ENCODE data around the gene CIITA.

The CIITA gene

DNA sequence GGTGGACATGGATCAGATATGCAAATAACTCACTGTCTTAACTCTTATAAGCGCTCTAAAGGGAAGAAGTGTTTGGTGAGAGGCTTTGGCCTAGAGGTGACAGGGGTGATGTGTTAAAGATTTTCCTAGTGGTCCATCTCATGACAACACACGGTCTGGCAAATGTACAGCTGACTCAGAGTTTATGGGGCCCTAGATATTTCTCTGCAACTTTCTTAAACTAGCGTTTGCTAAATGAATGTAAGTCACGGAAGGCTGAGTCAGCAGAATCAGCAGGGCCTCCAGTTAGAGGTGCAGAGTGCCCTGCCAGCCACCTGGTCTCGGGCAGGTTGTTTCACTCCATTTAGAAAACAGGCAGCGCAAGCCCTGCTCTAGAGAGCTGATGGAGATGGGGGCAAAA lies 107.5 kb downstream of the CIITA start:
- DNase-seq, result peak; percentile 19

All from GOT3 (cell line).